GM19043 (cell line): ENCODE measurements around the gene ACOT12.
A peak's percentile ranks its signal among the peaks of the same experiment; 100 is the strongest.
"Not testable (repeated sequence)": the region's sequence is repeated elsewhere in the genome, so short reads cannot be mapped to it uniquely, and the experiment has no call there.

ENCODE experiments used
- ATAC-seq: cut with Tn5 transposase; IDR thresholded peaks from one replicate; pipeline ENCODE4 v1.9.1; 2021; ENCODE audit warnings: low read depth; ENCODE audit not compliant: unreplicated experiment

ACOT12 gene

DNA sequence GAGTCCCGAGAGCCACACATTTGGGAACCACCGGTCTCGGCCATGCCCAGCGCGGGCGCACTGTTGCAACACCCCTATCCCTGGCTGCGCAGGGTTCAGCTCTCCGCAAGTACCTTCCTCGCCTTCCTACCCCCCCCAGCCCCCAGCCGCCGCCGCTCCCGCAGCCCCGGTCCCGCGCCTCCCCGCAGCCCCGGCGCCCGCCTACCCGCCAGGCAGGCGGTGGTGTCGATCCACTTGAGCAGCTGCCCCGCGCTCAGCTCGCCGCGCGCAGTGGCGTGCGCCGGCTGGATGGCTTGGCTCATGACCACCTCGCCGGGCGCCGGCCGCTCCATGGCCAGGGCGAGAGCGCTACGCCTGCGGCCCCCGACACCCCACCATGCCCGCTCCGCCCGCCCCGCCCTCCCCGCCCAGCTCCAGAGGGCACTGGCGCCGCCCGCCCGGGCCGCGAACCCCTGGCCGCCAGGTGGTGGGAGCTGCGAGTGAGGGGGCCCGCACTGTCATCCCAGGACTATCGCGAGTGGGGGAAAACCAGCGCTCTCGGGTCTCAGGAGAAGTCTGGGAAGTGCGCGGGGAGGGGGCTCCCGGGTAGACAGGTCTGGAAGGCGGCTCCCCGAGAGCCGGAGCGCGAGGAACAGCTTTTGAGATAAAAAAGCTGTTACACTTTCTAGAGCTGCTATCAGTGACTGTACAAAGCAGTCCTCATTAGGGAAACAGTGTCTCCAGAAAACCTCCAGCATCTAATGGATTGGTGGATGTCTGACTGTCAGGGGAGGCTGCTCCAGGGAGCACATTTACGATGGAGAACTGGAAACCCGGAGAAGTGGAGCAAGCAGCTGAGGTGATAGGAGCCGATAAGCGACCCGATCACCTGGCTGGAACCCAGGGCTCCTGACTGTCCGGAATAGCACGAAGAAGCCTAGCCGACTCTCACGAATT lies at the start of gene ACOT12:
ACOT12 (minus strand) TSS at position 352 of the 936 bp plus-strand sequence; CDS start at position 332, 20 bp downstream.
- ATAC-seq = no peak

DNA sequence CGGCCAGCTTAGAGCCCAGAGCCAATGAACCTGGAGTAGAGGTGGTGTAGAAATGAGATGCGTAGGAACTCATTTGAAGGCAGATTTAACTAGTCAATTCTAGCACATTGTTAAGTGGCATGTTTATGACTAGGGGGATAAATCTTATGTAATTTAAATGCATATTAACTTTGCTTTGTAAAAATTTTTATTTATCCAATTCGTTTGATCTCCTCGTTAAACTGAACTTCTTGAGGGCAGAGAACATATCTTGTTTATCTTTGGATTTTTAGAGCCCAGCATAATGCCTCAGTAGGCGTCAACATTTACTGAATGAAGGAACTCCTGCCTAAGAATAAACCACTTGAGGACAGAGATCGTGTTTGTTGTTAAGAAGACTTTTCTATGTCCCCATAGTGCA lies 41.1 kb upstream of the ACOT12 start:
- no peak for ATAC-seq

DNA sequence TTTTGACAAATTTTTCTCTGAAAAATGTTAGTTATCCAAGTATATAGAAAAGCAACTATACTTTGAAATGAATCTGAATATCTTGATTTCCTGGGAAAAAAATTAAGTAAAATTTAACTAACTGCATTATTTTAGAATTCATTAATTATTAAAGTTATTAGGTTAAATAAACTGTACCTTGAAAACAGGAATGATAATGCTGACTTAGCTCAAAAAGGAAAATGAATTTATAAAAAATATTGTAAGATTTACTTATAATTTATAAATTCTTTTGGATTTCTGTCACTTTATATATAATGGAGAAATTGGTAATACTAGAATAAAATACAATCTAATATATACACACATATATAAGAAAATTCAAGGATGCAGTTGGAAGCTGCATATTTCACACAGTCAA lies 36.1 kb upstream of the ACOT12 start:
- no peak for ATAC-seq

DNA sequence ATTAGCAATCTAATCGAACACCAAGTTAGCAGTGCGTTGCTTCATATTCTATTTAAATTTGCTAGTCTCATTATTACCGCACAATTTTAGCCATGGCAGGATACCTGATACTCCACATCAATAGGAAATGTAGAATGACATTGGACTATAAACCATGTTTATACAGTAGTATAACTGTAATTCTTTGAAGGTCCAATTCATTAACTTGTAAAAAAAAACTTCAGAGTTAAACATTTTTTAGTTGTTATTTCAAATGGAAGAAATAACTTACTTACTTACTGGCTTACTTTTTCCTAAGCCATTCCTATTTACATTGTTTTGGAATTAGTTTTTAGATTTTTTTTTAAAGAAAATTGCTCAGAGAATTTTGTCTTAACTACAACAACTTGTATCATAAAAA lies 35.4 kb upstream of the ACOT12 start:
- no peak for ATAC-seq

DNA sequence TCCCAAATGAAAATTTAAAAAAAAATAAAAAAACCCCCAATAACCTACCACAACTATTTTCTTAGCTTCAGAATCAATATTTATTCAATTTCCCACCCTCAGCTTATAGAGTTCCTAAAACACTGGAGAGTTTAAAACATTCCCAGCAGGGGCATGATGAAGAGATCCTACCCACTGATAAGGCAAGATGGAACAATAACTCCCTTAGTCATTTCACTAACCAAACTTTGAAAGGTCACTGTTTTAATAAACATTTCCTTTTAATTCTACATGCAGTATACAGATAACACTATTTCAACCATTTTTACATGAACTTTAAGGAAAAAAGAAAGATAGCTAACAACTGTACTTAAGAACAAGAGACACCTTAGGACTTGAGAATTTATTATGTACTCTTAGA lies 34.9 kb upstream of the ACOT12 start:
- ATAC-seq = no peak

DNA sequence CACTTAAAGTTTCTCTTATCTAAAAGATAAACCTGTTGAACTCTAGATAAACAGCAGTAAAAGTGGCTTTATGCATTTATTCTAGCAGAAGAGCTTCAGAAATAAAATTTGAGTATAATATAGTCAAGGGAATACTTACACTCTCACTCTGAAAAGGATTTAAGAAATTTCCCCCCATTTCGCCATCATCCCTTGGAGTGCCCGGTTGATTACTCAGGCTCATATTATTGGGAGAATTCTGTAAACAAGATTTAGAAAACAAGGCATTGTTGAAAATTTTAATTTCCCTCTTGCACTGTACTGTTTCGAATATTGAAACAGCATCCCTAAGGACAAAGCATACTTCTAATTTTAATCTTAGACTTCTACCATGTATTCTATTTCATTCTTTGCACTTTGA lies 34.5 kb upstream of the ACOT12 start:
- ATAC-seq = no peak

DNA sequence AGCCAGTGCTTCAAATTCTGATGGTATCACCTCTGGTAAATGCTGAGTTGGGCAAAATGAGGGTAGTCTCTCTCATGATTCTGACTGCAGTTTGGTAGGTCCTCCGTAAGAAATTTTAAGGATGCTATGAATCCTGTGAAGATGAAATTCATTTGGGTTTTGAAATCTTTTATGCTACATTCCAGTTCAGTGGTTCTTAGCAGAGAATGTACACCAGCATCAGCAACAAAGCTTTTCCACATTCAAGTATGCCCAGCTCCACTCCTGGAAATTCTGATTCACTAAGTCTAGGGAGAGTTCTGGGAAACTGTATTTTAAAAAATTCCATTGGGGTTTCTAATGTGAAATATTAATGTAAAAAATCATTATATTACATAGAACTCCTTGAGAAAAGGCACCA lies 33.6 kb upstream of the ACOT12 start:
- ATAC-seq = no peak

DNA sequence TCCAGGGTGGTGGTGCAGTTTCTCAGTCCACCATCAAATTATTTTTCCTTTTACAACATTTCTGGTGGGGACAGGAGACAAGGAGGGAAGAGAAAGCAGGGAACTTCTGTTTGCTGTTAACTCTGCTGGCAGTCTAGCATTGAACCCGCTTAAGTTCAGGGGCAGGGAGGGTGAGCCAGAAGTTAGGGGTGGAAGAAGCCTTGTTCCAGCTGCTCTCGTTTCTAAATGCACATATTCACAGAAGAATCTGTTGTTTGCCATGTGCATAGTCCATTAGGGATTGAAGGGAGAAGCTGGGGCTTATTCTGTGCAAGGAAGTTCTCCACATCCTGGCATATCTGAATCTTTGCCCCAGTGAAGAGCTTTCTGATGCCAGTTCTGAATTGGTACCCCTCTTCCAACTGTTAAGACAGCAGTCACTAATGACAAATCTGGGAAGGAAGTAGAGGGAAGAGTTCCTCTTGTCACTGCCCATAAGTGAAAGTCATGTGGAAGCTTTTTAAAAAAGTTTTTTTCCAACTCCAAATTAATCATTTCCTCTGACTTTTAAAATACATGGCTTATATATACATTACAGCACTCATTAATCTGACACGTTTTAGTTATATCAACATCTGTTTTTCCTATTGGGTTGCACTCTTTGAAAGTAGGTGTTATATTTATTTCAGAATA lies 32.6 kb upstream of the ACOT12 start:
- ATAC-seq = no peak

DNA sequence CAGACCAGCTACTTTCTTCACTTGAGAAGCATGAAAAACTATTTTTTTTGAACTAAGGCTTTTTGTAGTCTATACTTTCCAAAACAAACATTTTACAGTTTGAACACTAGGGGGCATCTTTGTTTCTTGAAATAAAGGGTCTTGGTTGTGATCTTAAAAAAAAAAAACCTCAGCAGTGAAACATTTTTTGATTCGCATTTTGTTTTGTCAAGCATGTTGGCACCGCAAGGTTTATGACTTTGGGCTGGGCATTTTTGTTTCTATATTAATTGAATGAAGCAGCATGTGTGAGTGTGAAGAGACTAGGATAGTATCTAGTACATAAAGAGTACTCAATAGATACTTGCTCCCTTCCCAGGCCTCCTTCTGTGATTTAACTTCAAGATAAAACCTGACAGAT lies 31.6 kb upstream of the ACOT12 start:
- ATAC-seq = no peak

DNA sequence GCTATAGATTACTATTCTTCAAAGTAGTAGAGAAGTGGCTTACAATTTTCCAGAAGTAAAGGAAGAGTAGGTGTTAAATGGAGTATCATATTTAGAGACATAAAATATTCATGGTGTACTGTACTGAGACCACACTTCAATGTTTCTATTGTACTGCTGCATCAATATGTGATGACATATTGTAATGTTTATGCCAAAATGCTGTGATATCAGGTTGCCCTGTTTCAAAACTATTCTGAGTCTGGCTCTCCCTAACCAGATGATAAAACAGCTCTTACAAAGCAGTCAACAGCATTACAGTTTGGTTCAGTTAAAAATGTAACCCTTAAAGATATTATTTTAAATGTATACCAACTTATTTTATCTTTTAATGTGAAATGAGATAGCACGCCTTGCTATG lies 30.8 kb upstream of the ACOT12 start:
- no peak for ATAC-seq

DNA sequence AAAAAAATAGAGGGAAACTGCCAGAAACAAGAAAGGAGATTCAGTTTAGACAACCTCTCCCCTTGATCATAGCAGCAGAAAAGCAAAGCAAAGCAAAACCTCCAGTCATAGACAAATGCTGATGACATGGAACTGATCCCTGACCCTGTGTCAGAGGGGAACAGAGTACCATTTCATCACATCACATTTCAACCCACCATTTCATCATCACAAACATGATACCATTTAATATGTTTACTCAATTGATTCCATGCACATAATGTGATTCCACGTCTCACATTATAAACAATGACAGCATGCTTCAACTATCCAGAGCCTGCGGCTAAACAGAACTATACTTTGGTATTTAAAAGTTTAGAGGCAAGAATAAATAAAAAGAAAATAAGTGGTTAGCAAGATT lies 28.7 kb upstream of the ACOT12 start:
- no peak for ATAC-seq

DNA sequence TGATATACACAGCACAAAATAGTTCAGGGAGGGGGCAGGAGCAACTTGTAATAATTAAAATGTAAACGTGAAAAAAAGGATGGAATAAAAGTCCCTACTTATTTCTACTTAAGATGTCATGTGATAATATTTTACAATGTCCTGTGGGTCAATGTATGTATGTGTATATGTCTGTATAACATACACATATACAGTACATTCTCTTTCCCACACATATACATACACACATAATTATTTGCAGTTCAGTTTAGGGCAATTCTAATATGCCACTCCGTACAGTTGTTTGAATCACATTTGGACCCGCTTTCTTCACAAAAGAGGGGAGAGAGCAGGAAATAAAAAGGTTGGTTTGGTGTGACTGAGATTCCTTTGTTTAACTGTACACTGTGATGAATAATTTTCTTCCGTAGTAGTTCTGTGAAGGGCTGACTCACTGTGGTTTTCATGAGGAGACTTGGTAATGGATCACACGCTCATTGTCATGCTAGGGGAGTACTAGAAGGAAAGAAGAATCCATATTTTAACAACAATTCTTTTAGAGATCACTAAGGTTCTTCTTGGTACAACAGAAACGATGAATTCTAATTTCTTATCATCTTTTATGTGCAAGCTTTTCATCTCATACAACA lies 26.2 kb upstream of the ACOT12 start:
- peak; percentile 53 for ATAC-seq

DNA sequence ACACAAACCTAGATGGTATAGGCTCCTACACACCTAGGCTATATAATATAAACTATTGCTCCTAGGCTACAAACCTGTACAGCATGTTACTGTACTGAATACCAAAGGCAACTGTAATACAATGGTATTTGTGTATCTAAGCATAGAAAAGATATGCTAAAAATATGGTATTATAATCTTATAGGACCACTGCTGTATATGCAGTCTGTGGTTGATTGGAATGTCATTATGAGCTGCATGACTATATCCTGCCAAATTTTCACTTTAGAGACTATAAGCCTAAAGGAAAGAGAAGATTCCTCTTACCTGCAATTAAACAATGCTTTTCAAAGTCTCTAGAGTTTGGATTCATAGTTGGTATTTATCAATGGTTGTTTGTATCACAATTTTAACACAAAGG lies 24.7 kb upstream of the ACOT12 start:
- ATAC-seq = no peak

DNA sequence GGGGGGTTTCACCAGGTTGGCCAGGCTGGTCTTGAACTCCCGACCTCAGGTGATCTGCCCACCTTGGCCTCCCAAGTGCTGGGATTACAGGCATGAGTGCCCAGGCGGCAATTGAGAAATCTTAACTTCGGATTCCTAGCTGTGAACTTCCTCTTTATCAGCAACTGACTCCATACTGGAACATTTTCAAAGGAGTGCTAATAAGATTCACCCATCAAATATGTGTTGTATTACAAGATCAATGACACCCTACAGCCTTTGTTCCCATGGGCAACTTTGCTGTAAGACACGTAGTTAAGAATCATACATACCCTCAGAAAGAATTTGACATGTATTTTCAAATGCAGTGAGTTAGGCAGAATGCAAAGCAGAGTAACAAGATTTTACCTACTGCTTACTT lies 23.1 kb upstream of the ACOT12 start:
- no peak for ATAC-seq

DNA sequence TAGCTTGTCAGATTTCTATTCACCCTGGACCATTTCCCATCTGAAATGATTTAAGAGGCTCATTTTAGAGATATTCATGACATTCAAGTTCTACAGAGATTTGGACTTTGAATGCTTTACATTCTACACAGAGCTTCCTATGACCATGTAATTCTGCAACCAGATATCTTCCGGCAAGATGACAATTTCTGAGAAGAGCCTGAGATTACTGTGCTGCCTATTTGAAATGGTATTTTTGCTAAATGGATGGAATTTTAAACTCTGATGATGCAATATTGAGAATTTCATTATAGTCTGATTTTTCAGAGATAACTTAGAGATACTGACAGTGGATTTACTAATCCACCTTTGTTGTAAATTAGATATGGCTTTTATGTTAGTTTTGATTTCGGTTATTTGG lies 16.0 kb upstream of the ACOT12 start:
- no peak for ATAC-seq

DNA sequence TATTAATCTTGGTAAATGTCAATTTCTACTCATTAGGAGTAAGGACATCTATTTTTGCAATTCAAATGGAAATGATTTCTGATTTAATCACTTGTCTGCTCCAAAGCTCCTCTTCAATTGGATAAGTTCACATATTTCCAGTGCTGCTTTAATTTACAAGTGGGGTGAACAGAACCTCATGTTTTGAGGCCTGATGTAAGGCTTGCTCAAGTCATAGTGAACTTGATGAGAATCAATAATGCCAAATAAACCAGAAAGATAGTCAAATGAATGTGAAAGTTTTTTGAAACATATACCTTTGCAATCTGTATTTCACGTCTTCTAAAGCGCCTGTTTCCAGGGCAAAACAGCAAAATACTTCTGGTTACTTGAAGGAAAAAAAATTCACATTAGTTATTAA lies 15.4 kb upstream of the ACOT12 start:
- no peak for ATAC-seq

DNA sequence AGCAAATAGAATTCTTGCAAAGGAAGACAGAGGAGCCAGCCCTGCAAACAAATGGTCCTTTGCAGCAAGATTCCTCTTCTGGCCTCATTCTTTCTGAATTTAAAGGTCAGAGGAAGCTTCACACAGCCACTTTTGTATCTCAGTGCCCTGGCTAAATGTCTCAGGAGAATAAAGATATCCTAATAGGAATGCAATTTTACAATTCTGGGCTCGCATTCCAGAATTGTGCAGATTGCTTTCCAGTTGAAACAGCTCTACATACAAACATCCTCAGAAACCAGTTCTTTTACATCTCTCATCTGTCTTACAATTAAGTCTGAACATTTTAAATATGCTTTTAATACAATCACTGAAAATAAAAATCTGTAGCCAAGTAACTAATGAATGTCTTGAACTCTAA lies 14.6 kb upstream of the ACOT12 start:
- no peak for ATAC-seq

DNA sequence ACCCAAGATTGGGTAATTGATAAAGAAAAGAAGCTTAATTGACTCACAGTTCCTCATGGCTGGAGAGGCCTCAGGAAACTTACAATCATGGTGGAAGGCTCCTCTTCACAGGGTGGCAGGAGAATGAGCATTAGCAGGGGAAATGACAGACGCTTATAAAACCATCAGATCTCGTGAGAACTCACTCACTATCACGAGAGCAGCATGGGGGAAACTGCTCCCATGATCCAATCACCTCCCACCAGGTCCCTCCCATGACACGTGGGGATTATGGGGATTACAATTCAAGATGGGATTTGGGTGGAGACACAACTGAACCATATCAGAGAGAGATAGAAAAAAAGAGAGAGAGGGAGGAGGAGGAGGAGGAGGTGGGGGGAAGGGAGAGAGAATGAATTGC lies 13.9 kb upstream of the ACOT12 start:
- ATAC-seq = not testable (repeated sequence)

DNA sequence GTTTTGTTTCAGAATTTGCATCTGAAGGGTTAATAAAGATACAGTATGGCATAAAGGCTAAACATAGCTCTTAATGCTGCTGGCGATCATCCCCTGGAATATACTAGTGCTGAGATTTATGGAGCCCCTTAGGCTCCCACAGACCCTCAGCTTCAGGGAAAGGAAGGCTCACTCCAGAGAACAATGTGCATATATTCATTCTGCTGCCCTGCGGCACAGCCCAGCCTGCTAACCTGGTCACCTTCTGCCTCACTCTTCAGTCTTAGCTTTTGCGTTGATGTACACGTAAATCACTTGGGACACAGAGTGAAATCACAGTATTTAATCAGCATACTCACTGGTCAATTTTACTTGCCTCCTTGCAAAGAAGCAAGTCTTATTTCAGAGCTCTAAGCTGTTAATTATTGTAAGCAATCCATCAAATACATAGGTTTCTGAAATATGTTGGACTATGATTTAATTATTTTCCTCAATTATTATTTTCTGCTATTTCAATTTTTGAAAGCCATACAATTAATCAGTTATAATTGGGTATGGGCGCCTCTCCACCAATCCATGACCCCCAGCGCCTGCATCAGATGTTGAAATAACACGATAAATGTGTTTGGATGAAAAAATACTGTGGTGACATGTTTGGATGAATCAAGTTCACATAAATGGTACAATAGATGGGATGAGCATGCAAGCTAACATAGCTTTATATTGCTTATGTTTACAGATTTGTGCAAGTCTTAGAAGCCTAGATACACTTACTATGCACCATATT lies 11.4 kb upstream of the ACOT12 start:
- no peak for ATAC-seq

DNA sequence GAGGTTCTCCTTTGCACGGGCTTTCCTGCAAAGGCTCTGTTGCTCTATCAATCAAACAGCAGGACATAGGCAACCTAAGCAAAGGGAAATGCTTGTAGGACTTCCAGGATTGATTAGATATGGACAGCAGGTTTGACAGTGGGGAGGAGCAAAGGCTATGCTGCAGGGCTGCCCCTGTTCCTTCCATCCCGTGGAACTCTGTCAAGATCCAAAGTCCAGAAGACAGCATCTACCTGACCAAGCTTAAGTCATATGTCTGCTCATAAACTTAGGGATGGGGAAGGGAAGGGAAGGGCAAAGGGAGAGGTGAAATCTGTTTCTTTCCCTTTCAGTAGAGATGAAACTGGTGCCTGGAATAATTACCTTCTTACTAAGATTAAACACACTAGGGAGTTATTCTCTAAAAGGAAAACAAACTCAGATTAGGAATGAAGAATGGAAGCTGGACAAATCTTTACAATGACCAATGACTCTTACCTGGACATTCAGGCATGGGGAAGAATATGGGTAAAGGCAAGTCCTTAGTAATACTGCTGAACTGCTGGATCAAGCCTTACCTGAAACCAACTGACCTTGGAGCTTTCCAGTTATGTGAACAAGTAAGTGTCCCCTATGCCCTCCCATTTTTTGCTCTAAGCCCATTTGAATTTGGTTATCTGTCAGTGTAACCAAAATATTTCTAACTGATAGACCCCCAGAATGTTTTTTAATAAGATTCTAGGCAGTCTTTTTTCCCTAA lies 8.4 kb upstream of the ACOT12 start:
- no peak for ATAC-seq
